HL-60 (cell line): ENCODE measurements around the gene NDEL1.

Experiments
- DNase-seq, 2 experiments: peaks; one replicate each; pipeline ENCODE4 v3.0.0-alpha.2; 2010 to 2020; ENCODE audit warnings: low read depth in 1 of 2, low spot score in 1 of 2
- H3K27ac ChIP-seq: fragments of 250-450 bp; sonication (Bioruptor Pico); replicated peaks from 2 replicates; pipeline ENCODE4 v1.5.1; 2020; ENCODE audit warnings: mild to moderate bottlenecking, moderate library complexity
- H3K27me3 ChIP-seq: fragments of 250-450 bp; sonication (Bioruptor Pico); 2 replicates; pipeline ENCODE4 v1.5.1; 2021; ENCODE audit warnings: mild to moderate bottlenecking, moderate library complexity; ENCODE audit not compliant: insufficient read depth, poor library complexity, severe bottlenecking
- H3K4me3 ChIP-seq: replicated peaks from 2 replicates; pipeline ENCODE4 v1.5.1; 2011; ENCODE audit warnings: mild to moderate bottlenecking, control low read depth, low read length; ENCODE audit not compliant: insufficient read depth
- GABPA ChIP-seq: IDR thresholded peaks from 2 replicates; pipeline ENCODE4 v1.6.1; 2012; ENCODE audit warnings: low read depth
- POLR2AphosphoS5 ChIP-seq: IDR thresholded peaks from 2 replicates; pipeline ENCODE4 v1.6.1; 2012; ENCODE audit warnings: low read depth
- SPI1 ChIP-seq: IDR thresholded peaks from 2 replicates; pipeline ENCODE4 v1.6.1; 2012; ENCODE audit warnings: low read depth, mild to moderate bottlenecking, borderline replicate concordance
- TF ChIP-seq, protein P1 (sequence below): IDR thresholded peaks from one replicate; pipeline ENCODE4 v1.5.1; 2011; ENCODE audit warnings: low read length, control low read depth, inconsistent platforms; ENCODE audit not compliant: insufficient read depth
- TF ChIP-seq, protein P2 (sequence below): IDR thresholded peaks from 2 replicates; pipeline ENCODE4 v1.6.1; 2012; ENCODE audit warnings: low read depth; ENCODE audit not compliant: insufficient replicate concordance

NDEL1 gene

DNA sequence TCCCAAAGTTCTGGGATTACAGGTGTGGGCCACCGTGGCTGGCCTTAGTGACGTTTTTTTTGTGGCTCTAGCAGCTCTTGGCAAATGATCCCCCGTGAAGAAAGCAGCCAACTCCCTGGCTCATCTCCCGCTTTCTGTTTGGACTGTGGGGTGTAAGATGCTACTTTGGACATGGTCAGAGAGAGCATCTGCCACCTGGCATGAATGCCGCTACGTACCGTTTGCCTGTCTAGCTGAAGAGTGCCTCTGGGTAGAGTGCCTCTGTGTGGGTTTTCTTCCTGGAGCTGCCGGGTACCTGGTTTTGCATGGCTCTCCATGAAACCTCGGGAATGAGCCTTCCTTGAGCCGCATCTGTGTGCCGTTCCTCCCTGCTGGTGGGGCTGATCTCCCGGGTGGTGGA, 34.3 kb downstream of the NDEL1 start:
- Histone ChIP-seq H3K27me3 (no peaks in the 10 kb centered on the region), H3K4me3 (no peak overlapping the region), H3K27ac (no peak overlapping the region)
- TF ChIP-seq, protein P1, sequence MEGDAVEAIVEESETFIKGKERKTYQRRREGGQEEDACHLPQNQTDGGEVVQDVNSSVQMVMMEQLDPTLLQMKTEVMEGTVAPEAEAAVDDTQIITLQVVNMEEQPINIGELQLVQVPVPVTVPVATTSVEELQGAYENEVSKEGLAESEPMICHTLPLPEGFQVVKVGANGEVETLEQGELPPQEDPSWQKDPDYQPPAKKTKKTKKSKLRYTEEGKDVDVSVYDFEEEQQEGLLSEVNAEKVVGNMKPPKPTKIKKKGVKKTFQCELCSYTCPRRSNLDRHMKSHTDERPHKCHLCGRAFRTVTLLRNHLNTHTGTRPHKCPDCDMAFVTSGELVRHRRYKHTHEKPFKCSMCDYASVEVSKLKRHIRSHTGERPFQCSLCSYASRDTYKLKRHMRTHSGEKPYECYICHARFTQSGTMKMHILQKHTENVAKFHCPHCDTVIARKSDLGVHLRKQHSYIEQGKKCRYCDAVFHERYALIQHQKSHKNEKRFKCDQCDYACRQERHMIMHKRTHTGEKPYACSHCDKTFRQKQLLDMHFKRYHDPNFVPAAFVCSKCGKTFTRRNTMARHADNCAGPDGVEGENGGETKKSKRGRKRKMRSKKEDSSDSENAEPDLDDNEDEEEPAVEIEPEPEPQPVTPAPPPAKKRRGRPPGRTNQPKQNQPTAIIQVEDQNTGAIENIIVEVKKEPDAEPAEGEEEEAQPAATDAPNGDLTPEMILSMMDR, result no peak
- no peak for DNase-seq

- DNase-seq, result no peak
- TF ChIP-seq GABPA (no peak), SPI1 (no peak), POLR2AphosphoS5 (no peak)
- TF ChIP-seq, protein P2, sequence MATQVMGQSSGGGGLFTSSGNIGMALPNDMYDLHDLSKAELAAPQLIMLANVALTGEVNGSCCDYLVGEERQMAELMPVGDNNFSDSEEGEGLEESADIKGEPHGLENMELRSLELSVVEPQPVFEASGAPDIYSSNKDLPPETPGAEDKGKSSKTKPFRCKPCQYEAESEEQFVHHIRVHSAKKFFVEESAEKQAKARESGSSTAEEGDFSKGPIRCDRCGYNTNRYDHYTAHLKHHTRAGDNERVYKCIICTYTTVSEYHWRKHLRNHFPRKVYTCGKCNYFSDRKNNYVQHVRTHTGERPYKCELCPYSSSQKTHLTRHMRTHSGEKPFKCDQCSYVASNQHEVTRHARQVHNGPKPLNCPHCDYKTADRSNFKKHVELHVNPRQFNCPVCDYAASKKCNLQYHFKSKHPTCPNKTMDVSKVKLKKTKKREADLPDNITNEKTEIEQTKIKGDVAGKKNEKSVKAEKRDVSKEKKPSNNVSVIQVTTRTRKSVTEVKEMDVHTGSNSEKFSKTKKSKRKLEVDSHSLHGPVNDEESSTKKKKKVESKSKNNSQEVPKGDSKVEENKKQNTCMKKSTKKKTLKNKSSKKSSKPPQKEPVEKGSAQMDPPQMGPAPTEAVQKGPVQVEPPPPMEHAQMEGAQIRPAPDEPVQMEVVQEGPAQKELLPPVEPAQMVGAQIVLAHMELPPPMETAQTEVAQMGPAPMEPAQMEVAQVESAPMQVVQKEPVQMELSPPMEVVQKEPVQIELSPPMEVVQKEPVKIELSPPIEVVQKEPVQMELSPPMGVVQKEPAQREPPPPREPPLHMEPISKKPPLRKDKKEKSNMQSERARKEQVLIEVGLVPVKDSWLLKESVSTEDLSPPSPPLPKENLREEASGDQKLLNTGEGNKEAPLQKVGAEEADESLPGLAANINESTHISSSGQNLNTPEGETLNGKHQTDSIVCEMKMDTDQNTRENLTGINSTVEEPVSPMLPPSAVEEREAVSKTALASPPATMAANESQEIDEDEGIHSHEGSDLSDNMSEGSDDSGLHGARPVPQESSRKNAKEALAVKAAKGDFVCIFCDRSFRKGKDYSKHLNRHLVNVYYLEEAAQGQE, result no peak
- TF ChIP-seq, protein P1, result no peak
- Histone ChIP-seq H3K4me3 (no peak overlapping the region), H3K27ac (no peak overlapping the region), H3K27me3 (no peaks in the 10 kb centered on the region)
These were observed 34.9 kb downstream of the NDEL1 start for GRCh38 chr17:8470447-8471047.

- Histone ChIP-seq H3K27me3 (no peaks in the 10 kb centered on the region), H3K4me3 (no peak overlapping the region), H3K27ac (no peak overlapping the region)
- no peak for TF ChIP-seq POLR2AphosphoS5
- TF ChIP-seq GABPA, result no peak
- TF ChIP-seq, protein P2, result no peak
- TF ChIP-seq, protein P1, result no peak
- no peak for TF ChIP-seq SPI1
- no peak for DNase-seq
These were observed 37.0 kb downstream of the NDEL1 start for GRCh38 chr17:8472663-8473062.
